T-helper 17 cell (primary cell): ENCODE measurements around the gene BCL2L13. TPM values are rescaled to one million over a fixed set of nuclear protein-coding genes. Genes with fewer than 3 reads are reported as not detected.
"Not testable (repeated sequence)": the region's sequence is repeated elsewhere in the genome, so short reads cannot be mapped to it uniquely, and the experiment has no call there.

Experiments
- ATAC-seq: fragments of 150-1000 bp; cut with Tn5 transposase; 2 replicates; pipeline ENCODE4 v1.10.0; 2021; ENCODE audit warnings: mild to moderate bottlenecking, moderate library complexity
- DNase-seq, 3 donors: peaks; one replicate each; pipeline versions ENCODE4 v3.0.0 to v3.0.0-alpha.2; 2020 to 2021
- H3K9me3 ChIP-seq: one replicate; pipeline ENCODE4 v1.7.0; 2013; ENCODE audit warnings: low read length, mild to moderate bottlenecking; ENCODE audit not compliant: control insufficient read depth, poor library complexity, severe bottlenecking
- H3K27ac Mint-ChIP-seq: one replicate; pipeline ENCODE4 v1.8.0; 2022; ENCODE audit warnings: mild to moderate bottlenecking, moderate library complexity, mixed read lengths
- H3K27me3 Mint-ChIP-seq: one replicate; pipeline ENCODE4 v1.8.0; 2022; ENCODE audit warnings: mixed read lengths
- H3K36me3 Mint-ChIP-seq: one replicate; pipeline ENCODE4 v1.8.0; 2022; ENCODE audit warnings: low read depth, mixed read lengths
- H3K4me1 Mint-ChIP-seq: one replicate; pipeline ENCODE4 v1.8.0; 2022; ENCODE audit warnings: mild to moderate bottlenecking, mixed read lengths
- H3K4me3 Mint-ChIP-seq: one replicate; pipeline ENCODE4 v1.8.0; 2022; ENCODE audit warnings: mild to moderate bottlenecking, moderate library complexity, mixed read lengths
- total RNA-seq, 4 donors: library from RNA in 2 of 4; stranded (reverse) in 2 of 4; gene quantifications; one replicate each; pipeline ENCODE4 v1.2.3 and lab custom pipeline; 2022 to 2026

Gene BCL2L13
- total RNA-seq, 2 donors from 2014 or later: 18.8 to 21.3 TPM

- Mint-ChIP-seq H3K36me3 (no peaks in the 10 kb centered on the region), H3K4me3 (no peak overlapping the region), H3K4me1 (peaks cover 9% of the 10 kb centered on the region), H3K27ac (no peak overlapping the region), H3K27me3 (no peaks in the 10 kb centered on the region)
- H3K9me3 ChIP-seq: no peaks in the 10 kb centered on the region
- no peak for ATAC-seq
- DNase-seq: no peak
These were observed 40.3 kb downstream of the BCL2L13 start for GRCh38 chr22:17678817-17679385.

- peaks cover 7% of the 10 kb centered on the region for H3K4me1 Mint-ChIP-seq
- H3K9me3 ChIP-seq: no peaks in the 10 kb centered on the region
- H3K4me3 Mint-ChIP-seq: no peak overlapping the region
- no peaks in the 10 kb centered on the region for H3K36me3 Mint-ChIP-seq
- no peaks in the 10 kb centered on the region for H3K27me3 Mint-ChIP-seq
- no peak overlapping the region for H3K27ac Mint-ChIP-seq
- no peak for DNase-seq
- no peak for ATAC-seq
These were observed 45.7 kb downstream of the BCL2L13 start for GRCh38 chr22:17684245-17684644.

DNA sequence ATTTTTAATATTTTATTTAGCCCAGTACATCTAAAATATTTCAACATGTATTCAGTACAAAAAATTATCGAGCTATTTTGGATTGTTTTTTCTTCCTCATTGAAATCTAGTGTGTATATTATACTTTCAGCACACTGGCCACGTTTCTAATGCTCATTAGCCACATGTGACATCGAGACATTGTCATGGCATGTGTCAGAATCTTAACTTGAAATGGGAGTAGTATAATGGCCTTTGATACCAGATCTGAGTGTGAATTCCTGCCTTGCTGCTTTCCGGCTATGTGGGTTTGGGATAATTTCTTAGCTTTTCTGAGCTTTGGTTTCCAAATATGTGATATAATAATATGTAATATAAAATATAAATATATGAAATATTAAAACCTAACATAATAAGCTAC lies 54.3 kb downstream of the BCL2L13 start:
- peaks cover 8% of the 10 kb centered on the region for H3K4me1 Mint-ChIP-seq
- DNase-seq (no peak), ATAC-seq (no peak)
- H3K27me3 Mint-ChIP-seq: no peaks in the 10 kb centered on the region
- no peaks in the 10 kb centered on the region for H3K9me3 ChIP-seq
- peaks cover 2% of the 10 kb centered on the region for H3K36me3 Mint-ChIP-seq
- H3K4me3 Mint-ChIP-seq: no peak overlapping the region
- no peak overlapping the region for H3K27ac Mint-ChIP-seq

DNA sequence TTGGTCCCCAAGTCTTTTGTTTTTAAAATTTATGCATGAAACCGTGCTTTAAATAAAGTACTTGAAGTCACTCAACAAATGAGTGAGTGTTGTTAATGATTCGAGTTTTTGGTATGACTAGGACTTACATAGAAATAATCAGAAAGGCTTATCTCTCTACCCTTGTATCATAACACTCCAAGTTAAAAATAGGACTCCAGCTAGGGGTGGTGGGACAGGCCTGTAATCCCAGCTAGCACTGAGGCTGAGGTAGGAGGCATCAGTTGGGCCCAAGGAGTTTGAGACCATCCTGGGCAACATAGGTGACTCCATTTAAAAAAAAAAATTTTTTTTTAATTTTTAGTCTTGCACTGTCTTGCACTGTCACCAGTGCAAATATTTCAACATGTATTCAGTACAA lies 55.6 kb downstream of the BCL2L13 start:
- Mint-ChIP-seq H3K4me1 (peaks cover 11% of the 10 kb centered on the region), H3K27ac (no peak overlapping the region), H3K4me3 (no peak overlapping the region), H3K27me3 (no peaks in the 10 kb centered on the region), H3K36me3 (peaks cover 5% of the 10 kb centered on the region)
- H3K9me3 ChIP-seq: no peaks in the 10 kb centered on the region
- DNase-seq (no peak), ATAC-seq (no peak)

GRCh38 chr22:17694752-17695151 lies 56.2 kb downstream of the BCL2L13 start:
- DNase-seq: no peak
- H3K27me3 Mint-ChIP-seq: no peaks in the 10 kb centered on the region
- H3K36me3 Mint-ChIP-seq: peaks cover 7% of the 10 kb centered on the region

GRCh38 chr22:17695986-17696385 lies 57.4 kb downstream of the BCL2L13 start:
- Mint-ChIP-seq H3K27me3 (no peaks in the 10 kb centered on the region), H3K4me1 (peaks cover 18% of the 10 kb centered on the region), H3K27ac (no peak overlapping the region), H3K4me3 (no peak overlapping the region), H3K36me3 (peaks cover 9% of the 10 kb centered on the region)
- H3K9me3 ChIP-seq: no peaks in the 10 kb centered on the region
- ATAC-seq (no peak), DNase-seq (no peak)

More at GRCh38 chr22:17694752-17695151, 56.2 kb downstream of the BCL2L13 start:
- ATAC-seq: no peak
- Mint-ChIP-seq H3K4me3 (no peak overlapping the region), H3K27ac (no peak overlapping the region), H3K4me1 (peaks cover 14% of the 10 kb centered on the region)
- no peaks in the 10 kb centered on the region for H3K9me3 ChIP-seq

DNA sequence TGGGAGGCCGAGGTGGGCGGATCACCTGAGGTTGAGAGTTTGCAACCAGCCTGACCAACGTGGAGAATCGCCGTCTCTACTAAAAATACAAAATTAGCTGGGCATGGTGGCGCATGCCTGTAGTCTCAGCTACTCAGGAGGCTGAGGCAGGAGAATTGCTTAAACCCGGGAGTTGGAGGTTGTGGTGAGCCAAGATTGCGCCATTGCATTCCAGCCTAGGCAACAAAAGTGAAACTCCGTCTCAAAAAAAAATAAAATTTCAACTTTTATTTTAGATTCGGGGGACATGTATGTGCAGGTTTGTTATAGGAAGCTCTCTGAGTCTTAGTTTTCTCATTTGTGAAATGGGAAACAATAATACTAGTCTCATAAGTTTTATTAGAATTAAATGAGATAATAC lies 58.6 kb downstream of the BCL2L13 start:
- peaks cover 15% of the 10 kb centered on the region for H3K4me1 Mint-ChIP-seq
- not testable (repeated sequence) for H3K9me3 ChIP-seq, ATAC-seq, DNase-seq, H3K27ac Mint-ChIP-seq, H3K27me3 Mint-ChIP-seq, H3K36me3 Mint-ChIP-seq, H3K4me3 Mint-ChIP-seq

DNA sequence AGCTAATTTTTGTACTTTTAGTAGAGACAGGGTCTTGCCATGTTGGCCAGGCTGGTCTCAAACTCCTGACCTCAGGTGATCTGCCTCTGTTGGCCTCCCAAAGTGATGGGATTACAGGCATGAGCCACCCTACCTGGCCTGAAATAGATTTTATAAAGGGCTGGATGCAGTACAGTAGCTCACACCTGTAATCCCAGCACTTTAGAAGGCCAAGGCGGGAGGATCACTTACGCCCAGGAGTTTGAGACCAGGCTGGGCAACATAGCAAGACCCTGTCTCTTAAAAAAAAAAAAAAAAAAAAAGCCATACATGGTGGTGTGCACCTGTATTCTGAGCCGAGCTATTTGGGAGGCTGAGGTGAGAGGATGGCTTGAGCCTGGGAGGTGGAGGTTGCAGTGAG lies 59.7 kb downstream of the BCL2L13 start:
- H3K27me3 Mint-ChIP-seq, DNase-seq, H3K27ac Mint-ChIP-seq, H3K9me3 ChIP-seq, H3K4me3 Mint-ChIP-seq, ATAC-seq, H3K36me3 Mint-ChIP-seq: not testable (repeated sequence)
- peaks cover 14% of the 10 kb centered on the region for H3K4me1 Mint-ChIP-seq

DNA sequence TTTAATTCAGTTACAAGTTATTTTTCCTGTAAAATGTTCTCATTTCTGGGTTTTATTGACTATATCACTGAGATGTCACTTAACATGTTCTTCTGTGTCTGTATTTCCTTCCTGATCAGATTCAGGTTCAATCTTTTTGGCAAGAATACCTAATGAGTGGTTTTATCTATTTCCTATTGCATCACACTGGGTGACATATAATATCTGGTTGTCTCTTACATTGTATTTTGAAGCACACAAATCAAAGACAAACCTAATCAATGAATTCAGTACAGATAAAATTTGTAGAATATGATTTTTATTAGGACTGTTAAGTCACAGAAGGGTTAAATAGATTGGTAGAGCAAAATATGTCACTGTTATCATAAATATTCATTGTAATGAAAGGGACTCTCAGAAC lies 60.4 kb downstream of the BCL2L13 start:
- Mint-ChIP-seq H3K27me3 (no peaks in the 10 kb centered on the region), H3K27ac (no peak overlapping the region), H3K4me3 (no peak overlapping the region), H3K4me1 (peaks cover 14% of the 10 kb centered on the region), H3K36me3 (peaks cover 7% of the 10 kb centered on the region)
- no peak for ATAC-seq
- no peaks in the 10 kb centered on the region for H3K9me3 ChIP-seq
- DNase-seq: no peak

GRCh38 chr22:17699696-17700340 lies 61.3 kb downstream of the BCL2L13 start:
- peaks cover 7% of the 10 kb centered on the region for H3K36me3 Mint-ChIP-seq
- no peak overlapping the region for H3K27ac Mint-ChIP-seq
- no peaks in the 10 kb centered on the region for H3K27me3 Mint-ChIP-seq
- DNase-seq: no peak
- no peaks in the 10 kb centered on the region for H3K9me3 ChIP-seq
- H3K4me1 Mint-ChIP-seq: peaks cover 12% of the 10 kb centered on the region
- ATAC-seq: no peak
- H3K4me3 Mint-ChIP-seq: no peak overlapping the region

- no peaks in the 10 kb centered on the region for H3K9me3 ChIP-seq
- H3K27ac Mint-ChIP-seq: no peak overlapping the region
- H3K27me3 Mint-ChIP-seq: no peaks in the 10 kb centered on the region
- no peak overlapping the region for H3K4me3 Mint-ChIP-seq
- ATAC-seq (no peak), DNase-seq (no peak)
- H3K4me1 Mint-ChIP-seq: peaks cover 11% of the 10 kb centered on the region
- H3K36me3 Mint-ChIP-seq: peaks cover 7% of the 10 kb centered on the region
These were observed 62.2 kb downstream of the BCL2L13 start for GRCh38 chr22:17700778-17701177.

DNA sequence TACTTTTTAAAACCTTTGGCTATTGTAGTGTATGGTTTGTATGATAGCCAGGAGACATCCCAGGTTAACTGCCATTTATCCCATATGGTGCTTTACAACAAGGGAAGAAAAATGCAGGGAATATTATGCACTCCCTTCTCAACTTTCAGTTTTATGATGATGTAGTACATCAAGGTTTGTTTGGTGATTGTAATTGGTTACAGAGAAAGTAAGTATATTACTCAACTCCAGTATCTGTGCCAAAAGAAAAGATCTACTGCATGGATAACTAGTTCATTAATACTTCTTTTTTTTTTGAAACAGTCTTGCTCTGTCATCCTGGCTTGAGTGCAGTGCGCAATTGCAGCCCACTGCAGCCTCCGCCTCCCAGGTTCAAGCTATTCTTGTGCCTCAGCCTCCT lies 65.3 kb downstream of the BCL2L13 start:
- Mint-ChIP-seq H3K27ac (peak overlapping the region; percentile 24), H3K4me3 (no peak overlapping the region), H3K4me1 (peaks cover 14% of the 10 kb centered on the region), H3K36me3 (peaks cover 6% of the 10 kb centered on the region), H3K27me3 (no peaks in the 10 kb centered on the region)
- DNase-seq: no peak
- H3K9me3 ChIP-seq: no peaks in the 10 kb centered on the region
- no peak for ATAC-seq

GRCh38 chr22:17705546-17705945 lies 67.0 kb downstream of the BCL2L13 start:
- no peaks in the 10 kb centered on the region for H3K36me3 Mint-ChIP-seq
- no peak for ATAC-seq
- peak overlapping the region; percentile 91 for H3K27ac Mint-ChIP-seq

More at GRCh38 chr22:17705546-17705945, 67.0 kb downstream of the BCL2L13 start:
- DNase-seq: no peak
- no peaks in the 10 kb centered on the region for H3K27me3 Mint-ChIP-seq
- peaks cover 7% of the 10 kb centered on the region for H3K4me1 Mint-ChIP-seq
- H3K4me3 Mint-ChIP-seq: no peak overlapping the region
- H3K9me3 ChIP-seq: no peaks in the 10 kb centered on the region
